ENCODE data around the gene IMPA2.

Gene IMPA2

GRCh38 chr18:12046046-12046750 lies 64.9 kb downstream of the IMPA2 start:
- DNase-seq, result no peak

GRCh38 chr18:12046751-12047335 lies 65.5 kb downstream of the IMPA2 start:
- DNase-seq, result no peak

- DNase-seq, result peak in 1 of 56 donors; percentile 53
These were observed 66.9 kb downstream of the IMPA2 start for GRCh38 chr18:12048010-12048826.

- no peak for DNase-seq
These were observed 67.5 kb downstream of the IMPA2 start for GRCh38 chr18:12048827-12049175.

- no peak for DNase-seq
These were observed 68.9 kb downstream of the IMPA2 start for GRCh38 chr18:12049978-12050811.

GRCh38 chr18:12052866-12053265 lies 71.6 kb downstream of the IMPA2 start:
- no peak for DNase-seq

GRCh38 chr18:12053289-12053688 lies 72.0 kb downstream of the IMPA2 start:
- DNase-seq, result no peak

GRCh38 chr18:12056034-12056883 lies 75.0 kb downstream of the IMPA2 start:
- DNase-seq, result no peak

- no peak for DNase-seq
These were observed 75.6 kb downstream of the IMPA2 start for GRCh38 chr18:12056884-12057402.

GRCh38 chr18:12057419-12058039 lies 76.2 kb downstream of the IMPA2 start:
- no peak for DNase-seq

- DNase-seq, result no peak
These were observed 78.3 kb downstream of the IMPA2 start for GRCh38 chr18:12059334-12060181.

GRCh38 chr18:12060182-12060870 lies 79.0 kb downstream of the IMPA2 start:
- no peak for DNase-seq

GRCh38 chr18:12061685-12062084 lies 80.4 kb downstream of the IMPA2 start:
- DNase-seq, result no peak

- no peak for DNase-seq
These were observed 81.7 kb downstream of the IMPA2 start for GRCh38 chr18:12062974-12063373.

- no peak for DNase-seq
These were observed 82.9 kb downstream of the IMPA2 start for GRCh38 chr18:12064086-12064763.

- no peak for DNase-seq
These were observed 84.1 kb downstream of the IMPA2 start for GRCh38 chr18:12065397-12065796.

- no peak for DNase-seq
These were observed 85.7 kb downstream of the IMPA2 start for GRCh38 chr18:12066910-12067511.

Data from amygdala (tissue), 56 donors.